Osteoblast (primary cell): ENCODE measurements around the gene SOX6. TPM values are rescaled to one million over a fixed set of nuclear protein-coding genes. Genes with fewer than 3 reads are reported as not detected.

ENCODE experiments used
- DNase-seq: peaks from one replicate; pipeline ENCODE4 v3.0.0; 2011; ENCODE audit warnings: low spot score, mixed read lengths; ENCODE audit not compliant: insufficient read length; ENCODE audit errors: missing footprints
- H2AFZ ChIP-seq: 2 replicates; pipeline ENCODE4 v1.6.0; 2011; ENCODE audit warnings: mild to moderate bottlenecking, low read length
- H3K27ac ChIP-seq: 2 replicates; pipeline ENCODE4 v1.5.1; 2011; ENCODE audit warnings: mild to moderate bottlenecking, low read depth, low read length, moderate library complexity
- H3K27me3 ChIP-seq: 2 replicates; pipeline ENCODE4 v1.6.0; 2012; ENCODE audit warnings: mild to moderate bottlenecking, control low read depth, inconsistent platforms, low read length, moderate library complexity; ENCODE audit not compliant: insufficient read depth
- H3K36me3 ChIP-seq: 2 replicates; pipeline ENCODE4 v1.5.1; 2011; ENCODE audit warnings: mild to moderate bottlenecking, low read length, control low read depth, moderate library complexity; ENCODE audit not compliant: insufficient read depth
- H3K4me1 ChIP-seq: 2 replicates; pipeline ENCODE4 v1.5.1; 2011; ENCODE audit warnings: mild to moderate bottlenecking, low read length, control low read depth, moderate library complexity; ENCODE audit not compliant: insufficient read depth
- H3K4me2 ChIP-seq: 2 replicates; pipeline ENCODE4 v1.6.0; 2011; ENCODE audit warnings: mild to moderate bottlenecking, low read length; ENCODE audit not compliant: insufficient read depth
- H3K4me3 ChIP-seq: fragments of 200-600 bp; sonication (generic); 3 replicates; pipeline ENCODE4 v1.5.1; 2012; ENCODE audit warnings: mild to moderate bottlenecking, low read length, inconsistent platforms; ENCODE audit not compliant: insufficient read depth
- H3K79me2 ChIP-seq: 2 replicates; pipeline ENCODE4 v1.6.0; 2012; ENCODE audit warnings: mild to moderate bottlenecking, low read length, control low read depth, inconsistent platforms; ENCODE audit not compliant: insufficient read depth
- H3K9me3 ChIP-seq: 2 replicates; pipeline ENCODE4 v1.5.1; 2011; ENCODE audit warnings: low read depth, low read length, control low read depth
- H4K20me1 ChIP-seq: 2 replicates; pipeline ENCODE4 v1.6.0; 2012; ENCODE audit warnings: mild to moderate bottlenecking, low read length, control low read depth; ENCODE audit not compliant: insufficient read depth
- total RNA-seq: library from RNA; depleted of rRNA; stranded (reverse); fragments of >200 nt; gene quantifications from 2 replicates; pipeline ENCODE4 v1.2.3, GENCODE V29; 2012
- TF ChIP-seq, protein P1 (sequence below): IDR thresholded peaks from 2 replicates; pipeline ENCODE4 v1.5.1; 2011; ENCODE audit warnings: mild to moderate bottlenecking, low read depth, low read length, moderate library complexity; ENCODE audit errors: extremely low read depth

Gene SOX6
- total RNA-seq, 1 donor: 3.3 TPM

DNA sequence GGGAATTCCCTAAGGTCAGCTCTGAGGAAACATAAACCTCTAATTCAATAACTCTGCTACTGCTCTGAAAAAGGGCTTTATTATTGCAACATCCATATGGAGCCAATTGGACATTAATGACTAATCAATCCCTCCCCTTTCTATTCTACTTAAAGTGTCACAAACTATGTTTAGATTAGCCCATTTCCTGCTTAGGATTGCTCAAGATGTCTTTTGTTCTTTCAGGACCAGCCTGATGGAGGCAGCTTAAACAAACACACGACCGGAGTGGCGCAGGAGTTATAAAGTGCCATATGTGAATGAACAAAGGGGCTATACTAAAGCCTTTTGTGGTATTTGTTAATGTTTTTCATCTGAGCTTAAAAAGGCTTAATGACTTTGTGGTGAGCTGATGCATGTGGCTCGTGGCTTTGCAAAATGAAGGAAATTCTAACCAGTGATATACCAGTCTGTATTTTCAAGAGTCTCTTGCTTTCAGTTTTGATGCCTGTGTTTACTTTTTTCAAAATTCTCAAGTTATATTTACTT lies 354.4 kb downstream of the SOX6 start:
- no peaks in the 10 kb centered on the region for H3K9me3 ChIP-seq
- TF ChIP-seq, protein P1, sequence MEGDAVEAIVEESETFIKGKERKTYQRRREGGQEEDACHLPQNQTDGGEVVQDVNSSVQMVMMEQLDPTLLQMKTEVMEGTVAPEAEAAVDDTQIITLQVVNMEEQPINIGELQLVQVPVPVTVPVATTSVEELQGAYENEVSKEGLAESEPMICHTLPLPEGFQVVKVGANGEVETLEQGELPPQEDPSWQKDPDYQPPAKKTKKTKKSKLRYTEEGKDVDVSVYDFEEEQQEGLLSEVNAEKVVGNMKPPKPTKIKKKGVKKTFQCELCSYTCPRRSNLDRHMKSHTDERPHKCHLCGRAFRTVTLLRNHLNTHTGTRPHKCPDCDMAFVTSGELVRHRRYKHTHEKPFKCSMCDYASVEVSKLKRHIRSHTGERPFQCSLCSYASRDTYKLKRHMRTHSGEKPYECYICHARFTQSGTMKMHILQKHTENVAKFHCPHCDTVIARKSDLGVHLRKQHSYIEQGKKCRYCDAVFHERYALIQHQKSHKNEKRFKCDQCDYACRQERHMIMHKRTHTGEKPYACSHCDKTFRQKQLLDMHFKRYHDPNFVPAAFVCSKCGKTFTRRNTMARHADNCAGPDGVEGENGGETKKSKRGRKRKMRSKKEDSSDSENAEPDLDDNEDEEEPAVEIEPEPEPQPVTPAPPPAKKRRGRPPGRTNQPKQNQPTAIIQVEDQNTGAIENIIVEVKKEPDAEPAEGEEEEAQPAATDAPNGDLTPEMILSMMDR: no peak
- H3K36me3 ChIP-seq: no peaks in the 10 kb centered on the region
- H3K4me3 ChIP-seq: peak overlapping the region; percentile 55
- no peaks in the 10 kb centered on the region for H3K79me2 ChIP-seq
- peak overlapping the region; percentile 29 for H3K27ac ChIP-seq
- no peaks in the 10 kb centered on the region for H3K27me3 ChIP-seq
- H3K4me1 ChIP-seq: peaks cover 35% of the 10 kb centered on the region
- H3K4me2 ChIP-seq: peak overlapping the region; percentile 81
- H2AFZ ChIP-seq: peak overlapping the region; percentile 30
- DNase-seq: no peak
- no peaks in the 10 kb centered on the region for H4K20me1 ChIP-seq

DNA sequence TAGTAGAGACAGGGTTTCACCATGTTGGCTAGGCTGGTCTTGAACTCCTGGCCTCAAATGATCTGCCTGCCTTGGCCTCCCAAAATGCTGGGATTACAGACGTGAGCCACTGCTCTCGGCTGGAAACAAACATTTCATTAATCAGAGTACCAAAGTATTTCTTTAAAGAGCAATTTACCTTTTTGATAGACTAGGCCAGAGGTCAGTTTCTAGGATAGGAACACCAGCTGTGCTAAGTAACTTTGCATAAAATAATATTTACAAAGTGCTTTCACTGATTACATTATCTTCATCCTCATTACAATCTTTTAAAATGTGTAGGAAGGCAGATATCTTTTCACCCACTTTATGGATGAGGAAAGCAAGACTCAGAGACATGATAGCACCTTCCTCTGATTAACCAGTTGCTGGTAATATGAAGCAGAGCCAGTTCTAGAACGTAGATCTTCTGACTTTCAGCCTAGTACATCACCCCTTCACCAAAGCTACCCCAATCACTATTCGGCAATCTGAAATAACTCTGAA lies 355.2 kb downstream of the SOX6 start:
- DNase-seq: no peak
- H3K4me3 ChIP-seq: no peak overlapping the region

DNA sequence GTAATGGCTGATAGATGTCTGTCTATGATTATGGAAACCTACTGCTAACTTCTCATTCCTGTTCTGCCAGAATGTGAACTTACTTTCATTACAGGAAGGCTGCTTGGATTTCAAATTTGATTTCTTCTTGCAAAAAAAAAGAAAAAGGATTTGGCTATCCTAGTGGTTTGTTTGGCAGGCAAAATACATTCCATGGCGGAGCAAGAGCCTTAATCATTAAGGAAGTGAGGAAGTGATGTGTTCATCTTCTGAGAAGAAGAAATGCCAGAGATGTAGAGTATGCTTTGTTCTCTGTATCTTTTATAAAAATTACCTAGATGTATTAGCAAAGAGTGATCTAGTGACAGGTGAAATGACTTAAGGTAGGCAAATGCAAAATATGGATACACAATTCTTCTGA lies 356.3 kb downstream of the SOX6 start:
- Histone ChIP-seq H3K36me3 (no peaks in the 10 kb centered on the region), H3K4me3 (no peak overlapping the region), H3K4me2 (peak overlapping the region; percentile 44), H4K20me1 (no peaks in the 10 kb centered on the region), H3K27ac (no peak overlapping the region), H3K4me1 (peaks cover 35% of the 10 kb centered on the region), H3K79me2 (no peaks in the 10 kb centered on the region), H3K9me3 (no peaks in the 10 kb centered on the region), H2AFZ (peak overlapping the region; percentile 6), H3K27me3 (no peaks in the 10 kb centered on the region)
- DNase-seq: no peak
- TF ChIP-seq, protein P1: no peak

More for the DNA sequence above, 355.2 kb downstream of the SOX6 start:
- TF ChIP-seq, protein P1: no peak
- peak overlapping the region; percentile 29 for H3K27ac ChIP-seq
- no peak overlapping the region for H2AFZ ChIP-seq
- H4K20me1 ChIP-seq: no peaks in the 10 kb centered on the region
- H3K36me3 ChIP-seq: no peaks in the 10 kb centered on the region
- H3K27me3 ChIP-seq: no peaks in the 10 kb centered on the region
- peaks cover 35% of the 10 kb centered on the region for H3K4me1 ChIP-seq
- no peaks in the 10 kb centered on the region for H3K79me2 ChIP-seq
- H3K4me2 ChIP-seq: peak overlapping the region; percentile 81
- no peaks in the 10 kb centered on the region for H3K9me3 ChIP-seq

DNA sequence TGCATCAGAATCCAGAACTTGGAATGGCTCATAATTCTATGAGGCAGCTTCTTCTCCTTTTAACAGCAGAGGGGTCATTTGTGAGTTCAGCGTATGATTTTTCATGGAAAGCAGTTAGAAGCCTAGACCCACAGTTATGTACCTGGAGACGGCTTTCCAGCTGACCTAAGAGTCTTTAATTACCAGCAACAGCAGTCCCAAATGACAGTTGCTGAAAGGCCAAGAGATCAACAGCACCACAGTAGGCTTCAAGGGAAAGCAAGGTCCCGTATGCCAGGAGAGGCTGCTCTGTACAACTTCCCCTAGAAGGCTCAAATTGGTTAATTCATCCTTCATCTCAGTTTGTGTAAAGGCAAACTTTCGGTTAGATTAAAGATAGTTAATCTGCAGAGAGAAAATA lies 363.0 kb downstream of the SOX6 start:
- H3K4me2 ChIP-seq: no peak overlapping the region
- no peak for DNase-seq
- no peaks in the 10 kb centered on the region for H3K36me3 ChIP-seq
- H3K4me3 ChIP-seq: no peak overlapping the region
- TF ChIP-seq, protein P1: no peak
- no peaks in the 10 kb centered on the region for H4K20me1 ChIP-seq
- H3K79me2 ChIP-seq: no peaks in the 10 kb centered on the region
- H3K4me1 ChIP-seq: peaks cover 4% of the 10 kb centered on the region
- H3K9me3 ChIP-seq: no peaks in the 10 kb centered on the region
- H3K27ac ChIP-seq: no peak overlapping the region
- H3K27me3 ChIP-seq: no peaks in the 10 kb centered on the region
- H2AFZ ChIP-seq: no peak overlapping the region
